Measurements from ENCODE around the gene MYCBPAP. TPM values are rescaled to one million over a fixed set of nuclear protein-coding genes. Genes with fewer than 3 reads are reported as not detected.

MYCBPAP gene
- total RNA-seq, 4 donors from 2014 or later, result 0.38 TPM; not detected in 3

DNA sequence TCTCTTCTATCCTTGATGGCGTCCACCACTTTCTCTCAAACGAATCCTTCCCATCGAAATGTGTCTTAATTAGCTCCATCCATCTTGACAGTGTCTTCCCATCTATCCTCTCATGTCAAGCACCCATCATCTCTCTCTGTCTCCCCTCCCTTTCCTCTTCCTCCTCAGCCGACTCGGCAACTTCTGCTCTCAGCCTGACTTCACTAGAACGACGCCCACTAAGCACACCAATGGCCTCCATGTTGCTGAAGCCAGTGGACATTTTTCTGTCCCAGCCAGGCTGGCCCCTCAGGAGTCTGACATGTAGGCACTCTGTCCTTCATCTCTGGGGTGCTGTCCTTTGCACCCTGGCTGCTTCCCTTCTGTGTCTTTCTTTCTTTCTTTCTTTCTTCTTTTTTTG, 36.3 kb downstream of the MYCBPAP start:
- no peak for DNase-seq
- Histone ChIP-seq H3K36me3 (peaks cover 0 to 22% (median 0%) of the 10 kb centered on the region in 3 donors), H3K27me3 (no peaks in the 10 kb centered on the region), H3K9me3 (no peaks in the 10 kb centered on the region), H3K27ac (no peak overlapping the region), H3K4me1 (peaks cover 46 to 80% (median 46%) of the 10 kb centered on the region in 3 donors), H3K4me3 (no peak overlapping the region)
- TF ChIP-seq, protein P1, sequence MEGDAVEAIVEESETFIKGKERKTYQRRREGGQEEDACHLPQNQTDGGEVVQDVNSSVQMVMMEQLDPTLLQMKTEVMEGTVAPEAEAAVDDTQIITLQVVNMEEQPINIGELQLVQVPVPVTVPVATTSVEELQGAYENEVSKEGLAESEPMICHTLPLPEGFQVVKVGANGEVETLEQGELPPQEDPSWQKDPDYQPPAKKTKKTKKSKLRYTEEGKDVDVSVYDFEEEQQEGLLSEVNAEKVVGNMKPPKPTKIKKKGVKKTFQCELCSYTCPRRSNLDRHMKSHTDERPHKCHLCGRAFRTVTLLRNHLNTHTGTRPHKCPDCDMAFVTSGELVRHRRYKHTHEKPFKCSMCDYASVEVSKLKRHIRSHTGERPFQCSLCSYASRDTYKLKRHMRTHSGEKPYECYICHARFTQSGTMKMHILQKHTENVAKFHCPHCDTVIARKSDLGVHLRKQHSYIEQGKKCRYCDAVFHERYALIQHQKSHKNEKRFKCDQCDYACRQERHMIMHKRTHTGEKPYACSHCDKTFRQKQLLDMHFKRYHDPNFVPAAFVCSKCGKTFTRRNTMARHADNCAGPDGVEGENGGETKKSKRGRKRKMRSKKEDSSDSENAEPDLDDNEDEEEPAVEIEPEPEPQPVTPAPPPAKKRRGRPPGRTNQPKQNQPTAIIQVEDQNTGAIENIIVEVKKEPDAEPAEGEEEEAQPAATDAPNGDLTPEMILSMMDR (IDR thresholded peaks at IDR 0.05), result no peak
- TF ChIP-seq POLR2A (IDR thresholded peaks at IDR 0.05), result no peak
- intact Hi-C loops (cut with DNase I), result loop anchor here (10.0 kb wide), 1 partner anchor 300 kb away; no protein-coding TSS in a partner anchor
- WGBS, 2 donors, result 55 to 59% methylated on average over 7 of the region's 7 CpGs

DNA sequence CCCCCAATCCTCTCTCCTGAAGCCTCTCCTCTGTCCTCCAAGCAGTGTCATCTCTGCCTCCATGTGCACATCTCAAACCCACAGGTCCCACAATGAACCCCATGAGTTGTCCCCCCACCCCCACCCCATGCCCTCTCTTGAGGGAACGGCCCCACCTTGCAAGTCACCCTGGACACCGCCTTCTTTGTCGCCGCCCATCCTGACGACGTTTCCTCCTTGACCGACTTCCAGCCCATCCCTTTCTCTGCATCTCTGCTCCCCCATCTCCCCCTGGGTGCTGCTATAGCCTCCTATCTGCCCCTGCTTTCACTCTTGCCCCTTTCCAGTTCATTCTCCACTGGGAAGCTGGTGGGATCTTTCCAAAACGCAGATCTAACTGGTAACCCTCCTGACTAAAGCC, 37.1 kb downstream of the MYCBPAP start:
- peaks cover 40 to 72% (median 45%) of the 10 kb centered on the region in 3 donors for H3K4me1 ChIP-seq
- WGBS, 2 donors, result 24 to 30% methylated on average over 8 of the region's 8 CpGs
- TF ChIP-seq POLR2A (IDR thresholded peaks at IDR 0.05), result no peak
- TF ChIP-seq, protein P1 (IDR thresholded peaks at IDR 0.05), result no peak

DNA sequence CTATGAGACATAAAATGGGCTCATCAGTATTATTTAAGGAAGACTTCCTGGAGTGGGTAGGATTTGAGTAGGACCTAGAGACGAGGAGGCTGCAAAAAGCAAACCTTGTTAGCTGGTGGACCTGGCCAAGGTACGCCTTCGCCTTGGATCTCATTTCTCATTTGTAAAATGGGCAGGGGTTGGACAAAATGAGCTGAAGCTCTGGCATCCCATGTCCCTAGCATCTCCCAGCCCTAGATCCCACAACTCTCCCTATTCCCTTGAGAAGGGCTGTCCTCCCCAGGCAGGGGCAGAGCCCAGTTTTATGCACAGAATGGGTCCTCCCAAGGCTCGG, 38.4 kb downstream of the MYCBPAP start:
- Histone ChIP-seq H3K27me3 (no peaks in the 10 kb centered on the region), H3K4me1 (peaks cover 26 to 69% (median 31%) of the 10 kb centered on the region in 3 donors), H3K27ac (peak overlapping the region in 3 of 4 donors; percentile 81 to 90 (median 81)), H3K9me3 (no peaks in the 10 kb centered on the region), H3K36me3 (peaks cover 0 to 30% (median 0%) of the 10 kb centered on the region in 3 donors), H3K4me3 (peak overlapping the region; percentile 54 to 74 (median 62))
- intact Hi-C loops (cut with DNase I), result loop anchor here (5.0 to 10.0 kb wide), 3 partner anchors 64 to 298 kb away; no protein-coding TSS in a partner anchor
- no peak for DNase-seq
- TF ChIP-seq POLR2A (IDR thresholded peaks at IDR 0.05), result no peak
- TF ChIP-seq, protein P1 (IDR thresholded peaks at IDR 0.05), result no peak
- 42 to 59% methylated on average over 3 to 4 of the region's 4 CpGs for WGBS, 2 donors

More for the DNA sequence above, 37.1 kb downstream of the MYCBPAP start:
- DNase-seq, result no peak
- H3K4me3 ChIP-seq, result no peak overlapping the region
- peaks cover 0 to 27% (median 0%) of the 10 kb centered on the region in 3 donors for H3K36me3 ChIP-seq
- H3K9me3 ChIP-seq, result no peaks in the 10 kb centered on the region
- H3K27me3 ChIP-seq, result no peaks in the 10 kb centered on the region
- no peak overlapping the region for H3K27ac ChIP-seq
- intact Hi-C loops (cut with DNase I), result loop anchor here (5.0 to 10.0 kb wide), 3 partner anchors 63 to 299 kb away; no protein-coding TSS in a partner anchor

DNA sequence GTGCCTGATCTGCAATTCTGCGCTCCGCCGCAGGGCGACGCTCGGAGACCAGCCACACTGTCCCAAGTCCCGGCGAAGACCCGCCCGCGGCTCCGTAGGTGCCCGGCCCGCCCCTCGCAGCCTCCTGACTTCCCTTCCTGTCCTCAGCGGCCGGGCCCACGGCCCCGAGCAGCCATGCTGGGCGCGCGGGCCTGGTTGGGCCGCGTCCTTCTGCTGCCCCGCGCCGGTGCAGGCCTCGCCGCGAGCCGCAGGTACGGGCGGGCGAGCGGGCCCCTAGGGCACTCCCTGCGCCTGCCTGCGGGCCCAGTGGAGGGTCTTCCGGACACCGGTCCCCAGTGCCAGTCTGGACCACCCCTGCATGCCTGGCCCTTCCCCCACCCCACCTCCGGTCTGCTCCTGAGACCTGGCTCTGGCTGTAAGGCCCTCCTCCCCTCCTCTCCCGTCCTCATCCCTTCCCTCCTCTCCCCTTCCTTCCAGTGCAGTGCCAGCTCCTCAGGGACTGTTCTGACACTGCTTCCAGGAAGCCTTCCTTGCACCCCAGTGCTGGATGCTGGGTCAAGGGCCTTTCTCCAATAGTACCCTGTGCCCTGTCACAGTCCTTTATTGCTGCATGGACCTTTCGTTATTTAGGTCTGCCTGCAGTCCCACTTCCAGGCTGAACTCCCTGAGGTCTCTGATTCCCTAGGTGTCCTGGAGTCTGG, 38.9 kb downstream of the MYCBPAP start, which contains the start of gene SPATA20:
Gene SPATA20, plus strand, starts transcription at position 140 of the 701 bp plus-strand sequence. Its CDS starts 35 bp downstream, at position 175.
- Histone ChIP-seq H3K27me3 (no peaks in the 10 kb centered on the region), H3K9me3 (no peaks in the 10 kb centered on the region), H3K4me1 (peaks cover 25 to 64% (median 27%) of the 10 kb centered on the region in 3 donors), H3K36me3 (peaks cover 0 to 36% (median 0%) of the 10 kb centered on the region in 3 donors), H3K4me3 (peak within 1 kb of the TSS; percentile 54 to 74 (median 62)), H3K27ac (peak within 1 kb of the TSS; percentile 81 to 90 (median 81))
- intact Hi-C loops (cut with DNase I), result loop anchor here (5.0 to 10.0 kb wide), 3 partner anchors 65 to 298 kb away; no protein-coding TSS in a partner anchor
- peak; percentile 29 for DNase-seq
- WGBS, 2 donors, result 11 to 13% methylated on average over 3 to 7 of the region's 42 CpGs
- peak in 3 of 4 donors; percentile 43 to 90 (median 64) for TF ChIP-seq POLR2A (IDR thresholded peaks at IDR 0.05)
- TF ChIP-seq, protein P1 (IDR thresholded peaks at IDR 0.05), result peak; percentile 97 to 99 (median 98)

DNA sequence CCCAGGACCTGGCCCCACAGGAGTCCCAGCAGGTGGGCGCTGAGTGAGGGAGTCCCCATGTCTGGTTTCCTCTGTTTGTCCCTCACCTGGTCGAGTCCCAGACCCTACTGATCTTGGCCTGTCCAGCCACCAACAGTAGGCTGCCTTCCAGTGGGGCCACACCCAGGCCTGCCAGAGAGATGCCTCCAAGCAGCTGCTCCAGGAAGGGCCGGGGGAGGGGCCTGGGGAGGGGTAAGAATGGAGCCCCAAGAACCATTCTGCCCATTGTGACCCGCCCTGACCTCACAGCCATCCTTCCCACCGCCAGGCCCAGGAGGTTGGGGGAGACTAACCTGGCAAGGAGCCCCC, 39.5 kb downstream of the MYCBPAP start:
- H3K9me3 ChIP-seq, result no peaks in the 10 kb centered on the region
- 63% methylated on average over 2 of the region's 5 CpGs; no CpG with 5 or more reads in 1 of the 2 donors for WGBS, 2 donors
- peaks cover 20 to 59% (median 22%) of the 10 kb centered on the region in 3 donors for H3K4me1 ChIP-seq
- H3K27me3 ChIP-seq, result no peaks in the 10 kb centered on the region
- TF ChIP-seq, protein P1 (IDR thresholded peaks at IDR 0.05), result no peak
- TF ChIP-seq POLR2A (IDR thresholded peaks at IDR 0.05), result no peak
- no peak for DNase-seq
- H3K4me3 ChIP-seq, result peak overlapping the region in 3 of 4 donors; percentile 54 to 74 (median 70)
- peak overlapping the region in 3 of 4 donors; percentile 81 to 90 (median 81) for H3K27ac ChIP-seq
- H3K36me3 ChIP-seq, result peaks cover 0 to 36% (median 0%) of the 10 kb centered on the region in 3 donors
- intact Hi-C loops (cut with DNase I), result loop anchor here (5.0 to 10.0 kb wide), 3 partner anchors 65 to 297 kb away; no protein-coding TSS in a partner anchor
